SK-N-SH (cell line): ENCODE results near the gene DNM2. TPM values are rescaled to one million over a fixed set of nuclear protein-coding genes. Genes with fewer than 3 reads are reported as not detected.

Experiments used
- CTCF ChIA-PET: fragments of 300-600, 350-600 bp; formaldehyde crosslinking; extraction: SDS; loops from one replicate; lab custom pipeline; 2021; lab: Yijun Ruan, JAX
- POLR2A ChIA-PET: fragments of 350-600 bp; sonication (Branson Sonifier 250); formaldehyde crosslinking; extraction: SDS; loops from one replicate; lab custom pipeline; 2020; ENCODE audit warnings: antibody characterized with exemption, inconsistent platforms; lab: Yijun Ruan, JAX
- DNase-seq: peaks from one replicate; pipeline ENCODE4 v3.0.0; 2012
- H2AFZ ChIP-seq: fragments of 200-600 bp; sonication (generic); 2 replicates; pipeline ENCODE4 v1.8.1; 2016; ENCODE audit warnings: antibody characterized with exemption, mild to moderate bottlenecking, low read depth
- H3F3A ChIP-seq: fragments of 200-600 bp; sonication (generic); replicated peaks from 2 replicates; pipeline ENCODE3; 2016; ENCODE audit warnings: antibody characterized with exemption, mild to moderate bottlenecking; ENCODE audit not compliant: insufficient read depth
- H3K27ac ChIP-seq, 2 experiments: fragments of 200-500 bp in 1 of 2; fragments of 200-600 bp in 1 of 2; sonication (Bioruptor generic) in 1 of 2; sonication (generic), shearing (Covaris generic) in 1 of 2; 2 replicates each; pipeline versions ENCODE4 v1.5.1 to v1.6.1; 2014 to 2016; ENCODE audit warnings: low read depth in 2 of 2, inconsistent platforms in 1 of 2, low read length in 1 of 2, mild to moderate bottlenecking in 1 of 2, mixed read lengths in 1 of 2
- H3K27me3 ChIP-seq: fragments of 200-600 bp; sonication (generic), shearing (Covaris generic); 2 replicates; pipeline ENCODE4 v1.6.1; 2016; ENCODE audit warnings: mixed run types; ENCODE audit not compliant: insufficient read depth
- H3K36me3 ChIP-seq, 2 experiments: fragments of 200-500 bp in 1 of 2; fragments of 200-600 bp in 1 of 2; sonication (Bioruptor generic) in 1 of 2; sonication (generic) in 1 of 2; replicated peaks in 1 of 2; 2 replicates each; pipeline versions ENCODE3 to v1.5.1; 2014 to 2016; ENCODE audit warnings: low read length in 1 of 2, mild to moderate bottlenecking in 1 of 2; ENCODE audit not compliant: insufficient read depth in 2 of 2, control insufficient read depth in 1 of 2
- H3K4me1 ChIP-seq, 2 experiments: fragments of 200-500 bp in 1 of 2; fragments of 200-600 bp in 1 of 2; sonication (Bioruptor generic) in 1 of 2; sonication (generic), shearing (Covaris generic) in 1 of 2; 2 replicates each; pipeline versions ENCODE4 v1.5.1 to v1.6.1; 2014 to 2016; ENCODE audit warnings: low read depth in 1 of 2, low read length in 1 of 2, mixed run types in 1 of 2; ENCODE audit not compliant: insufficient read depth in 2 of 2, control insufficient read depth in 1 of 2
- H3K4me2 ChIP-seq: fragments of 200-600 bp; sonication (generic), shearing (Covaris generic); 2 replicates; pipeline ENCODE4 v1.6.1; 2017; ENCODE audit warnings: mixed run types
- H3K4me3 ChIP-seq, 2 experiments: fragments of 200-500 bp in 1 of 2; fragments of 200-600 bp in 1 of 2; sonication (Bioruptor generic) in 1 of 2; sonication (generic), shearing (Covaris generic) in 1 of 2; 2 replicates each; pipeline versions ENCODE4 v1.5.1 to v1.8.1; 2014 to 2016; ENCODE audit warnings: low read depth in 2 of 2, inconsistent platforms in 1 of 2, low read length in 1 of 2, mild to moderate bottlenecking in 1 of 2, mixed read lengths in 1 of 2, moderate library complexity in 1 of 2
- H3K79me2 ChIP-seq: fragments of 200-600 bp; sonication (generic); 2 replicates; pipeline ENCODE4 v1.8.1; 2017; ENCODE audit warnings: mild to moderate bottlenecking; ENCODE audit not compliant: insufficient read depth
- H3K9ac ChIP-seq: fragments of 200-600 bp; sonication (generic); 2 replicates; pipeline ENCODE4 v1.6.1; 2017; ENCODE audit warnings: mixed run types
- H3K9me2 ChIP-seq: fragments of 200-600 bp; sonication (generic); 2 replicates; pipeline ENCODE4 v1.6.1; 2017; ENCODE audit warnings: mixed run types
- H3K9me3 ChIP-seq: fragments of 200-600 bp; sonication (generic); 2 replicates; pipeline ENCODE4 v1.6.1; 2017; ENCODE audit warnings: mixed run types, mild to moderate bottlenecking, moderate library complexity
- H4K20me1 ChIP-seq: fragments of 200-600 bp; sonication (generic); 2 replicates; pipeline ENCODE4 v1.6.1; 2017; ENCODE audit warnings: mild to moderate bottlenecking, mixed run types; ENCODE audit not compliant: insufficient read depth
- CTCF ChIP-seq: fragments of 200-600 bp; sonication (generic); IDR thresholded peaks from 2 replicates; pipeline ENCODE4 v1.6.1; 2017; ENCODE audit warnings: antibody characterized with exemption, mild to moderate bottlenecking, moderate library complexity
- EP300 ChIP-seq, 2 experiments: IDR thresholded peaks; 2 replicates each; pipeline versions ENCODE4 v1.4.0 to v1.6.1; 2012; ENCODE audit warnings: borderline replicate concordance in 1 of 2, low read depth in 1 of 2, low read length in 1 of 2
- EZH2phosphoT487 ChIP-seq: fragments of 200-600 bp; sonication (generic); IDR thresholded peaks from 2 replicates; pipeline ENCODE4 v1.6.1; 2017; ENCODE audit warnings: low read depth, mixed run types, mild to moderate bottlenecking, antibody characterized with exemption, moderate library complexity, borderline replicate concordance
- FOSL2 ChIP-seq: IDR thresholded peaks from 2 replicates; pipeline ENCODE4 v1.4.0; 2012; ENCODE audit warnings: low read depth, mild to moderate bottlenecking, moderate library complexity, borderline replicate concordance
- MAX ChIP-seq: IDR thresholded peaks from 2 replicates; pipeline ENCODE4 v1.4.0; 2012; ENCODE audit warnings: low read depth
- MEF2A ChIP-seq: IDR thresholded peaks from 2 replicates; pipeline ENCODE4 v1.4.0; 2012; ENCODE audit warnings: low read depth, borderline replicate concordance
- MXI1 ChIP-seq: IDR thresholded peaks from 2 replicates; pipeline ENCODE4 v1.6.1; 2012; ENCODE audit warnings: mild to moderate bottlenecking, low read depth, low read length, improper control_type of control experiment
- PBX3 ChIP-seq: IDR thresholded peaks from 2 replicates; pipeline ENCODE4; 2012
- POLR2AphosphoS5 ChIP-seq: IDR thresholded peaks from 2 replicates; pipeline ENCODE4 v1.6.1; 2012; ENCODE audit warnings: low read depth, low read length
- RAD21 ChIP-seq: IDR thresholded peaks from 2 replicates; pipeline ENCODE4 v1.6.1; 2012; ENCODE audit warnings: mild to moderate bottlenecking, low read length
- REST ChIP-seq: IDR thresholded peaks from 2 replicates; pipeline ENCODE4 v1.6.1; 2012; ENCODE audit warnings: mild to moderate bottlenecking, low read depth, low read length, moderate library complexity
- RFX5 ChIP-seq: IDR thresholded peaks from 2 replicates; pipeline ENCODE4 v1.6.1; 2012; ENCODE audit warnings: mild to moderate bottlenecking, improper control_type of control experiment, low read length
- RXRA ChIP-seq: IDR thresholded peaks from 2 replicates; pipeline ENCODE4 v1.4.0; 2012; ENCODE audit warnings: low read depth, mild to moderate bottlenecking, borderline replicate concordance
- SIN3A ChIP-seq: IDR thresholded peaks from 2 replicates; pipeline ENCODE4 v1.6.1; 2012; ENCODE audit warnings: low read depth, mild to moderate bottlenecking, low read length, moderate library complexity, borderline replicate concordance
- TAF1 ChIP-seq: IDR thresholded peaks from 2 replicates; pipeline ENCODE4 v1.6.1; 2012; ENCODE audit warnings: low read depth, mild to moderate bottlenecking, low read length, moderate library complexity, borderline replicate concordance
- TCF12 ChIP-seq: IDR thresholded peaks from 2 replicates; pipeline ENCODE4 v1.4.0; 2012
- USF2 ChIP-seq: fragments of 150-350 bp; IDR thresholded peaks from 2 replicates; pipeline ENCODE4 v1.6.1; 2017; ENCODE audit warnings: antibody characterized with exemption, low read length, low read depth, borderline replicate concordance
- YY1 ChIP-seq: IDR thresholded peaks from 2 replicates; pipeline ENCODE4 v1.4.0; 2012; ENCODE audit warnings: low read depth, mild to moderate bottlenecking
- WGBS: methylation state at CpG from one replicate; pipeline ENCODE4 v1.1.6; 2017; ENCODE audit warnings: low lambda C conversion rate; 5-methylcytosine and 5-hydroxymethylcytosine counted together
- polyA plus RNA-seq, 3 experiments: library from polyadenylated mRNA; depleted of rRNA; stranded (reverse); fragments of >200 nt; gene quantifications; 2 replicates each; pipeline ENCODE4 v1.2.3, GENCODE V29; 2012

The DNM2 gene
- polyA plus RNA-seq, 1 of the 3 experiments (the other 2 are of a cell fraction) = 52.5 TPM

- no peak for DNase-seq
- Histone ChIP-seq H3K27me3 (no peaks in the 10 kb centered on the region), H3K27ac (no peak overlapping the region), H2AFZ (no peak overlapping the region), H4K20me1 (peaks cover 49% of the 10 kb centered on the region), H3K9me3 (0 out of 2 replicates have a peak, but pooled peaks cover 9% of the 10 kb centered on the region), H3K36me3 (peaks cover 0 to 12% of the 10 kb centered on the region in 2 experiments), H3K4me3 (no peak overlapping the region), H3K4me2 (no peak overlapping the region), H3F3A (peaks cover 8% of the 10 kb centered on the region), H3K9ac (no peak overlapping the region), H3K4me1 (no peaks in the 10 kb centered on the region; a peak in 1 of 4 replicates), H3K79me2 (peaks cover 100% of the 10 kb centered on the region), H3K9me2 (no peaks in the 10 kb centered on the region)
- no peak for TF ChIP-seq EP300 (IDR thresholded peaks at IDR 0.05; ENCODE audit: borderline replicate concordance in 1 of 2, low read depth in 1 of 2, low read length in 1 of 2)
- TF ChIP-seq EZH2phosphoT487 = no peak
- WGBS = 98% methylated on average over 5 of the region's 5 CpGs
- CTCF ChIA-PET = interaction anchor here (1.0 to 1.4 kb wide), 3 partner anchors 11 to 135 kb away, joined by 3 read pairs; no protein-coding TSS in a partner anchor
- POLR2A ChIA-PET = no interaction called here
These were observed 17.9 kb downstream of the DNM2 start for GRCh38 chr19:10735741-10736140.

- peaks cover 45% of the 10 kb centered on the region for H4K20me1 ChIP-seq
- H3K9me2 ChIP-seq = no peaks in the 10 kb centered on the region
- H3K4me2 ChIP-seq = no peak overlapping the region
- peaks cover 0 to 13% of the 10 kb centered on the region in 2 experiments for H3K36me3 ChIP-seq
- 0 out of 2 replicates have a peak, but pooled peaks cover 10% of the 10 kb centered on the region for H3K9me3 ChIP-seq
- no peak overlapping the region for H3K4me3 ChIP-seq
- H2AFZ ChIP-seq = no peak overlapping the region
- no peaks in the 10 kb centered on the region for H3K4me1 ChIP-seq
- H3K79me2 ChIP-seq = peaks cover 100% of the 10 kb centered on the region
- peaks cover 8% of the 10 kb centered on the region for H3F3A ChIP-seq
- H3K27me3 ChIP-seq = no peaks in the 10 kb centered on the region
- H3K27ac ChIP-seq = no peak overlapping the region
- TF ChIP-seq RAD21 (no peak), FOSL2 (no peak), EZH2phosphoT487 (no peak), USF2 (no peak), RXRA (no peak), MXI1 (no peak), TCF12 (no peak), POLR2AphosphoS5 (no peak), EP300 (IDR thresholded peaks at IDR 0.05; ENCODE audit: borderline replicate concordance in 1 of 2, low read depth in 1 of 2, low read length in 1 of 2) (no peak), REST (no peak), SIN3A (no peak), MEF2A (no peak), YY1 (no peak), TAF1 (no peak), CTCF (no peak), MAX (no peak), PBX3 (no peak), RFX5 (no peak)
- ChIA-PET CTCF (interaction anchor here (1.0 to 1.4 kb wide), 3 partner anchors 11 to 135 kb away, joined by 3 read pairs; no protein-coding TSS in a partner anchor), POLR2A (no interaction called here)
- H3K9ac ChIP-seq = no peak overlapping the region
- DNase-seq = no peak
- 97% methylated on average over 6 of the region's 6 CpGs for WGBS
These were observed 18.3 kb downstream of the DNM2 start for GRCh38 chr19:10736189-10736588.
